ENCODE data around the gene CD300C. TPM values are rescaled to one million over a fixed set of nuclear protein-coding genes. Genes with fewer than 3 reads are reported as not detected.
"Not testable (repeated sequence)": the region's sequence is repeated elsewhere in the genome, so short reads cannot be mapped to it uniquely, and the experiment has no call there.

Gene CD300C
- total and polyA plus RNA-seq, 8 donors, result 0.40 to 11.0 (median 0.56) TPM

GRCh38 chr17:74512624-74513091, 33.3 kb downstream of the CD300C start:
- peak; percentile 77 for ATAC-seq
- H3K27ac ChIP-seq, result peak overlapping the region; percentile 31 to 70
- DNase-seq, result no peak
- no peak for TF ChIP-seq CTCF (IDR thresholded peaks at IDR 0.05)
- H3K4me1 ChIP-seq, result peaks cover 0 to 16% of the 10 kb centered on the region in 2 donors
- no peaks in the 10 kb centered on the region for H3K36me3 ChIP-seq
- peaks cover 0 to 17% of the 10 kb centered on the region in 2 donors for H3K27me3 ChIP-seq
- H3K4me3 ChIP-seq, result no peak overlapping the region
- intact Hi-C loops (cut with DNase I), result no loop called here
- H3K9me3 ChIP-seq, result no peaks in the 10 kb centered on the region

GRCh38 chr17:74512036-74512435, 33.9 kb downstream of the CD300C start:
- no peak for DNase-seq
- no peaks in the 10 kb centered on the region for H3K9me3 ChIP-seq
- intact Hi-C loops (cut with DNase I), result no loop called here

GRCh38 chr17:74508156-74508555, 37.8 kb downstream of the CD300C start:
- no peaks in the 10 kb centered on the region for H3K9me3 ChIP-seq
- no peak overlapping the region for H3K4me3 ChIP-seq
- intact Hi-C loops (cut with DNase I), result no loop called here
- H3K27ac ChIP-seq, result no peak overlapping the region
- H3K36me3 ChIP-seq, result no peaks in the 10 kb centered on the region
- H3K27me3 ChIP-seq, result peaks cover 0 to 9% of the 10 kb centered on the region in 2 donors
- DNase-seq (no peak), ATAC-seq (no peak)
- H3K4me1 ChIP-seq, result peaks cover 0 to 22% of the 10 kb centered on the region in 2 donors
- TF ChIP-seq CTCF (IDR thresholded peaks at IDR 0.05), result no peak

More at GRCh38 chr17:74512036-74512435, 33.9 kb downstream of the CD300C start:
- peak; percentile 20 for ATAC-seq
- no peaks in the 10 kb centered on the region for H3K36me3 ChIP-seq
- peaks cover 0 to 16% of the 10 kb centered on the region in 2 donors for H3K27me3 ChIP-seq
- peak overlapping the region; percentile 31 to 70 for H3K27ac ChIP-seq
- peaks cover 0 to 16% of the 10 kb centered on the region in 2 donors for H3K4me1 ChIP-seq
- no peak for TF ChIP-seq CTCF (IDR thresholded peaks at IDR 0.05)
- H3K4me3 ChIP-seq, result no peak overlapping the region

GRCh38 chr17:74503949-74504348, 42.0 kb downstream of the CD300C start:
- intact Hi-C loops (cut with DNase I); H3K27ac ChIP-seq; H3K27me3 ChIP-seq; H3K4me3 ChIP-seq; H3K36me3 ChIP-seq; H3K9me3 ChIP-seq: not testable (repeated sequence)
- ATAC-seq, result peak; percentile 42
- DNase-seq, result peak in 1 of 4 donors; percentile 52
- H3K4me1 ChIP-seq, result peaks cover 0 to 12% of the 10 kb centered on the region in 2 donors

GRCh38 chr17:74502861-74503260, 43.1 kb downstream of the CD300C start:
- DNase-seq (no peak), ATAC-seq (peak; percentile 41)
- peaks cover 0 to 12% of the 10 kb centered on the region in 2 donors for H3K4me1 ChIP-seq
- no peak for TF ChIP-seq CTCF (IDR thresholded peaks at IDR 0.05)
- intact Hi-C loops (cut with DNase I), result no loop called here
- H3K27ac ChIP-seq, result no peak overlapping the region
- no peaks in the 10 kb centered on the region for H3K9me3 ChIP-seq
- no peaks in the 10 kb centered on the region for H3K36me3 ChIP-seq
- H3K4me3 ChIP-seq, result no peak overlapping the region
- no peaks in the 10 kb centered on the region for H3K27me3 ChIP-seq

- no peak for ATAC-seq
- Histone ChIP-seq H3K27me3 (no peaks in the 10 kb centered on the region), H3K36me3 (no peaks in the 10 kb centered on the region), H3K4me1 (peaks cover 0 to 12% of the 10 kb centered on the region in 2 donors), H3K4me3 (no peak overlapping the region), H3K9me3 (no peaks in the 10 kb centered on the region), H3K27ac (no peak overlapping the region)
- TF ChIP-seq CTCF (IDR thresholded peaks at IDR 0.05), result no peak
- intact Hi-C loops (cut with DNase I), result no loop called here
- no peak for DNase-seq
These were observed 45.9 kb downstream of the CD300C start for GRCh38 chr17:74499992-74500391.

Data from left lung (tissue), 10 donors.